ENCODE results near the gene AXIN2.
"Not testable (repeated sequence)": the region's sequence is repeated elsewhere in the genome, so short reads cannot be mapped to it uniquely, and the experiment has no call there.

GRCh38 chr17:65484405-65484804 lies 77.0 kb downstream of the AXIN2 start:
- TF ChIP-seq POLR2AphosphoS5 (IDR thresholded peaks at IDR 0.05): not testable (repeated sequence)
- TF ChIP-seq, protein P1, sequence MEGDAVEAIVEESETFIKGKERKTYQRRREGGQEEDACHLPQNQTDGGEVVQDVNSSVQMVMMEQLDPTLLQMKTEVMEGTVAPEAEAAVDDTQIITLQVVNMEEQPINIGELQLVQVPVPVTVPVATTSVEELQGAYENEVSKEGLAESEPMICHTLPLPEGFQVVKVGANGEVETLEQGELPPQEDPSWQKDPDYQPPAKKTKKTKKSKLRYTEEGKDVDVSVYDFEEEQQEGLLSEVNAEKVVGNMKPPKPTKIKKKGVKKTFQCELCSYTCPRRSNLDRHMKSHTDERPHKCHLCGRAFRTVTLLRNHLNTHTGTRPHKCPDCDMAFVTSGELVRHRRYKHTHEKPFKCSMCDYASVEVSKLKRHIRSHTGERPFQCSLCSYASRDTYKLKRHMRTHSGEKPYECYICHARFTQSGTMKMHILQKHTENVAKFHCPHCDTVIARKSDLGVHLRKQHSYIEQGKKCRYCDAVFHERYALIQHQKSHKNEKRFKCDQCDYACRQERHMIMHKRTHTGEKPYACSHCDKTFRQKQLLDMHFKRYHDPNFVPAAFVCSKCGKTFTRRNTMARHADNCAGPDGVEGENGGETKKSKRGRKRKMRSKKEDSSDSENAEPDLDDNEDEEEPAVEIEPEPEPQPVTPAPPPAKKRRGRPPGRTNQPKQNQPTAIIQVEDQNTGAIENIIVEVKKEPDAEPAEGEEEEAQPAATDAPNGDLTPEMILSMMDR (IDR thresholded peaks at IDR 0.05): not testable (repeated sequence)
